Measurements from ENCODE around the gene LONP2. TPM values are rescaled to one million over a fixed set of nuclear protein-coding genes. Genes with fewer than 3 reads are reported as not detected.
"Not testable (repeated sequence)": the region's sequence is repeated elsewhere in the genome, so short reads cannot be mapped to it uniquely, and the experiment has no call there.

Gene LONP2
- polyA plus RNA-seq, 4 donors, result 18.1 to 48.3 (median 27.4) TPM

DNA sequence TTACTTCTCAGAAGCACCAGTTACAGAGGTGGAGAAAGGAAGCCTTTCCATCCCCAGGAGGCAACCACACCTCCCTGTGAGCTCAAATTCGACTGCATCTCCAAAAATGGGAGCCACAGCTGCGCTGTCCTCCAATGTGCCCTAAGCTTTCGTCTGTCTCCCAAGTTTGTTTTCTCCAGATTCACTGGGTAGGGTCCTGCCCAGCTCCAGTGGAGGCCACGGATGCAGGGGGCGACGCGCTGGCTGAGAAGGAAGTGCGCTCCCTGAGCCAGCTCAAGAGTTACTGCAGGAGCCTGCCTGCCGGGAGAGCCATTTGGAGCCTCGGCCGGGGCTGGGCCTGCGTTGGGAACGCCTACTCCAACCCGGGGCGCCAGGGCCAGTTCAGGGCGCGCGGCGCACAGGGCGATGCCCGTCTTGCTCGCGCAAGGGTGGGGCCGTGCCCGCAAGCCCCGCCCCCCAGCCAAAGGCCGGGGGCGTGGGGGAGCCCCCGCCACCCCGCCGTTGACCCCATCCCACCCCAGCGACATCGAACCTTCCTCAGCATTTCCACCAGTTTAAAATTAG lies 121.6 kb downstream of the LONP2 start:
- FAIRE-seq, result no peak
- H3K27ac ChIP-seq (ENCODE audit: low read depth in 1 of 3, low read length in 2 of 3), result peak overlapping the region; percentile 79 to 89 (median 87)
- WGBS, 3 donors, result 2 to 3% (median 3%) methylated on average over 27 to 33 of the region's 33 CpGs
- DNase-seq, result peak; percentile 92 to 95
- peaks cover 0 to 7% (median 0%) of the 10 kb centered on the region in 3 donors for H3K36me3 ChIP-seq (ENCODE audit: control insufficient read depth in 3 of 3, insufficient read depth in 2 of 3, low read depth in 1 of 3, low read length in 3 of 3)
- no peaks in the 10 kb centered on the region for H3K9me3 ChIP-seq (ENCODE audit: control insufficient read depth in 2 of 2, insufficient read depth in 1 of 2, low read depth in 1 of 2, low read length in 1 of 2)
- no peaks in the 10 kb centered on the region for H3K27me3 ChIP-seq (ENCODE audit: control insufficient read depth in 3 of 3, insufficient read depth in 3 of 3, low read length in 3 of 3)
- peak overlapping the region; percentile 50 to 72 (median 64) for H3K4me3 ChIP-seq (ENCODE audit: low read depth in 1 of 3, low read length in 3 of 3)
- peaks cover 8 to 17% (median 12%) of the 10 kb centered on the region in 3 donors for H3K4me1 ChIP-seq (ENCODE audit: control insufficient read depth in 3 of 3, insufficient read depth in 2 of 3, low read depth in 1 of 3, low read length in 2 of 3)

DNA sequence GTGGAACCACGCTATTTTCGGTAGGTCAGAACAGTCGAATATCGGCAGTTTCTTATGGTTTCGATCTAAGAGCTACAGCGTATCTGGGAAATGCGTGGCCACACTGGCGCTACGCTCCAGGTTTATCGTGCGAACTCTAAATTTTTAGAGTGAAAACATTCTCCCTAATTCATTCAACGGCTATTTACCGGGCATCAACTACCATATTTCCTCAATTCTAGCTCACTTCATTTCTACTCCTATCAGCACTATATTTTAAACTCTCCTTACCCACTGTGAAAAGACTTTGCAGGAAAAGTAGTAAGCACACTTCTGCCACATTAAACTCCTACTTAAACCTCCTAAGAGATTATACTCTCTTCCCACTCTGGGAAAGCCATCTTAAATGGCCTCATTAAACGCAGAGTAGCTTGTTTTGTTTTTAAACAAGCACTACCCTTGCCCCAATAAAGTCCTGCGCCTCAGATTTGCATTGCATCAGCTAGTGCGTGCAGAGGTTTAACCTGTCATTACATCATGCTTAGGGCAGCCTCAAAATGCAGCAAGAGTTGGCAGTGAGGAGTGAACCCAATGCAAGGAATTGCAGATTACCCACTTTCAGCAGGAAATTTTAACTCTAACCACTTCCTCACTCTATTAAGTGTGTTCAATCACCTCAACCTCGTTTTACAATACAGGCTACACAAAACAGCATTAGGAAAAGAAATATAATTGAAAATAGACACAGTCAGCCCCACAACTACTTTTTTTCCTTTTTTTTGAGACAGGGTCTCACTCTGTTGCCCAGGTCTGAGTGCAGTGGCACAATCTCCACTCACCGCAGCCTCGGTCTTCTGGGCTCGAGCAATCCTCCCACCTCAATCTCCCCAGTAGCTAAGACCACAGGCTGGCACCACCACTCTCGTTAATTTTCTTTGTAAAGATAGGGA lies 122.3 kb downstream of the LONP2 start:
- Histone ChIP-seq H3K4me3 (ENCODE audit: low read depth in 1 of 3, low read length in 3 of 3) (peak overlapping the region; percentile 50 to 72 (median 64)), H3K9me3 (ENCODE audit: control insufficient read depth in 2 of 2, insufficient read depth in 1 of 2, low read depth in 1 of 2, low read length in 1 of 2) (no peaks in the 10 kb centered on the region), H3K36me3 (ENCODE audit: control insufficient read depth in 3 of 3, insufficient read depth in 2 of 3, low read depth in 1 of 3, low read length in 3 of 3) (peaks cover 0 to 5% (median 0%) of the 10 kb centered on the region in 3 donors), H3K4me1 (ENCODE audit: control insufficient read depth in 3 of 3, insufficient read depth in 2 of 3, low read depth in 1 of 3, low read length in 2 of 3) (peaks cover 8 to 17% (median 12%) of the 10 kb centered on the region in 3 donors), H3K27ac (ENCODE audit: low read depth in 1 of 3, low read length in 2 of 3) (peak overlapping the region; percentile 79 to 89 (median 87)), H3K27me3 (ENCODE audit: control insufficient read depth in 3 of 3, insufficient read depth in 3 of 3, low read length in 3 of 3) (no peaks in the 10 kb centered on the region)
- WGBS, 3 donors, result 13 to 15% (median 15%) methylated on average over 21 of the region's 21 CpGs
- DNase-seq (peak; percentile 76 to 79), FAIRE-seq (no peak)

DNA sequence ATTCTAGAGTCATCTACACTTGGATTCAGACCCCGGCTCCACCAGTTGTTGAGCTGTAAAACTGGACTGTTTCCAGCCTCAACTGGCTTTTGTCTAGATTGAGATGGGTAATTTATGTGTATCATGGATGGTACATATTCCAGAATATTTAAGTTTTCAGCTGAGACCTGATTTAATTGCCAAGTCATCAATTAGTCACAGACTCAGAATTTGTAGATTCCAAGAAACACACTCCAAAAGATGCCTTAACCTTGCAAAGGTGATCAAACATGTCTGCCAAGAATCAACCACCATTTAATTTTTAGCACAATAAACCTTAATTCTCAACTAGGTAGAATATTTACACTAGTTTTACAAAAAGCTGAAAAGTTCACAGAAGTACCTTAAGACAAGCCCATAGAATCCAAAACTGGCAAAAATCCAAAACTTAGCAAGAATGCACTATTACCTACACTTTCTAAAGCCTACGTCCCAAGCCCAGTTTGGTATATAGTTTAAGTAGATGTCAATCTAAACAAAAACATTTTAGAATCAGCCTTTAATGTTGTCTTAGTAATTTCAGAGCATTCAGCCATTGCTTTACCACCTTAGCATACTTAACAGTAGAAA lies 123.4 kb downstream of the LONP2 start:
- H3K4me1 ChIP-seq (ENCODE audit: control insufficient read depth in 3 of 3, insufficient read depth in 2 of 3, low read depth in 1 of 3, low read length in 2 of 3), result peaks cover 8 to 17% (median 13%) of the 10 kb centered on the region in 3 donors
- no peaks in the 10 kb centered on the region for H3K9me3 ChIP-seq (ENCODE audit: control insufficient read depth in 2 of 2, insufficient read depth in 1 of 2, low read depth in 1 of 2, low read length in 1 of 2)
- FAIRE-seq (no peak), DNase-seq (no peak)
- 56 to 66% (median 61%) methylated on average over 2 of the region's 2 CpGs for WGBS, 3 donors
- no peak overlapping the region for H3K27ac ChIP-seq (ENCODE audit: low read depth in 1 of 3, low read length in 2 of 3)
- H3K4me3 ChIP-seq (ENCODE audit: low read depth in 1 of 3, low read length in 3 of 3), result no peak overlapping the region
- H3K27me3 ChIP-seq (ENCODE audit: control insufficient read depth in 3 of 3, insufficient read depth in 3 of 3, low read length in 3 of 3), result no peaks in the 10 kb centered on the region
- H3K36me3 ChIP-seq (ENCODE audit: control insufficient read depth in 3 of 3, insufficient read depth in 2 of 3, low read depth in 1 of 3, low read length in 3 of 3), result no peaks in the 10 kb centered on the region

DNA sequence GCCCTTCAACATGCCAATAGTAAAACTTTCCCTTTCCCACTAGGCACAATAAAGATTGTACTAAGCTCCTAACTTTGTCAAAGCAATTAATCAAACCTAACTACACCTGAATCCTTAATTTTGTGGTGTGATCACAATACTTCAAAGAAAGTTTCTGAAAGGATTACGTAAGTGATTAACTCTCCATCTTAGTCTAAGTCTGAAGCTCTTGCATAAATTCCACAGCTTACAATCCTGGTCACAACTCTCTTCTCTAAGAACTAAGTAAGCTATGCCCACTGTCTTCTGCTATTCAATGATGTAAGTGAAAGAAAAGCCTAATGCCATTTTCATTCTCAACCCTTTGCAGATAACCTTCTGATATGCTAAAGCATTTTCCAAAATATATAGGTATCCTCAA lies 125.7 kb downstream of the LONP2 start:
- Histone ChIP-seq H3K27ac (ENCODE audit: low read depth in 1 of 3, low read length in 2 of 3) (no peak overlapping the region), H3K36me3 (ENCODE audit: control insufficient read depth in 3 of 3, insufficient read depth in 2 of 3, low read depth in 1 of 3, low read length in 3 of 3) (no peaks in the 10 kb centered on the region), H3K27me3 (ENCODE audit: control insufficient read depth in 3 of 3, insufficient read depth in 3 of 3, low read length in 3 of 3) (no peaks in the 10 kb centered on the region), H3K4me3 (ENCODE audit: low read depth in 1 of 3, low read length in 3 of 3) (no peak overlapping the region), H3K9me3 (ENCODE audit: control insufficient read depth in 2 of 2, insufficient read depth in 1 of 2, low read depth in 1 of 2, low read length in 1 of 2) (no peaks in the 10 kb centered on the region), H3K4me1 (ENCODE audit: control insufficient read depth in 3 of 3, insufficient read depth in 2 of 3, low read depth in 1 of 3, low read length in 2 of 3) (peaks cover 8 to 21% (median 17%) of the 10 kb centered on the region in 3 donors)
- 65 to 78% (median 71%) methylated on average over 1 of the region's 1 CpG for WGBS, 3 donors
- no peak for DNase-seq
- FAIRE-seq, result no peak

DNA sequence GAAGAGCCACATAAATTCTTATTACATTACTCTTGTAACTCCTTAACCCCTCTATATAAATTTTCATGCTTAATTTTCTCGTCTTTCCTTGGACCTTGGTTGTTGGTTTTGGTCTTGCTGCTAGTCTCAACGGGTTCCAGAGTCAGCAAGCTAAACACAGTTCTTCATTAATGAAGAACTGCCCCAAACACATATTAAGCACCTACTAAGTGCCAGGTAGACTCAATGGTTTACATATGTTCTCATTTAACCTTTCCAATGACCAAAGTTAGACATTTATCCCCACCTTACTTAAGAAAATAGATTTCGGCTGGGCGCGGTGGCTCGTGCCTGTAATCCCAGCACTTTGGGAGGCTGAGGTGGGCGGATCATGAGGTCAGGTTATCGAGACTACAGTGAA lies 126.1 kb downstream of the LONP2 start:
- no peak overlapping the region for H3K4me3 ChIP-seq (ENCODE audit: low read depth in 1 of 3, low read length in 3 of 3)
- no peaks in the 10 kb centered on the region for H3K27me3 ChIP-seq (ENCODE audit: control insufficient read depth in 3 of 3, insufficient read depth in 3 of 3, low read length in 3 of 3)
- no peak for DNase-seq
- no peaks in the 10 kb centered on the region for H3K9me3 ChIP-seq (ENCODE audit: control insufficient read depth in 2 of 2, insufficient read depth in 1 of 2, low read depth in 1 of 2, low read length in 1 of 2)
- WGBS, 3 donors, result 96% methylated on average over 8 of the region's 8 CpGs
- H3K27ac ChIP-seq (ENCODE audit: low read depth in 1 of 3, low read length in 2 of 3), result no peak overlapping the region
- no peak for FAIRE-seq
- H3K4me1 ChIP-seq (ENCODE audit: control insufficient read depth in 3 of 3, insufficient read depth in 2 of 3, low read depth in 1 of 3, low read length in 2 of 3), result peaks cover 4 to 20% (median 13%) of the 10 kb centered on the region in 3 donors
- no peaks in the 10 kb centered on the region for H3K36me3 ChIP-seq (ENCODE audit: control insufficient read depth in 3 of 3, insufficient read depth in 2 of 3, low read depth in 1 of 3, low read length in 3 of 3)

DNA sequence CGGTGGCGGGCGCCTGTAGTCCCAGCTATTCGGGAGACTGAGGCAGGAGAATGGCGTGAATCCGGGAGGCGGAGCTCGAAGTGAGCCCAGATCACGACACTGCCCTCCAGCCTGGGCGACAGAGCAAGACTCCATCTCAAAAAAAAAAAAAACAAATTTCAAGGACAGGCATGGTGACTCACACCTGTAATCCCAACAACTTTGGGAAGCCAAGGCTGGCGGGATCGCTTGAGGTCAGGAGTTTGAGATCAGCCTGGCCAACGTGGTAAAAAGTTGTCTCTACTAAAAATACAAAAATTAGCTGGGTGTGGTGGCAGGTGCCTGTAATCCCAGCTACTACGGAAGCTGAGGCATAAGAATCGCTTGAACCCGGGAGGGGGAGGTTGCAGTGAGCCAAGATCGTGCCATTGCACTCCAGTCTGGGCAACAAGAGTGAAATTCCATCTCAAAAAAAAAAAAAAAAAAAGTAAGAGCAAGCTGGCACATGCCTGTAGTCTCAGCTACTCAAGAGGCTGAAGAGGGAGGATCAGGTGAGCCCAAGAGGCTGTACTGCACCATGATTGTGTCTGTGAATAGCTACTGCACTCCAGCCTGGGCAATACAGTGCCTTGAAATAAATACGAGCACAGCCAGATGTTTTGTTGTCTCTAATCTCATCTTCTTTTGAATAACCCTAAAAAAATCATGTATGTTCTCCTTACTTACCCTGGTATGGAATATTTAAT lies 126.7 kb downstream of the LONP2 start:
- WGBS, 3 donors, result 90 to 93% (median 92%) methylated on average over 18 of the region's 18 CpGs
- H3K36me3 ChIP-seq (ENCODE audit: control insufficient read depth in 3 of 3, insufficient read depth in 2 of 3, low read depth in 1 of 3, low read length in 3 of 3); FAIRE-seq: not testable (repeated sequence)

DNA sequence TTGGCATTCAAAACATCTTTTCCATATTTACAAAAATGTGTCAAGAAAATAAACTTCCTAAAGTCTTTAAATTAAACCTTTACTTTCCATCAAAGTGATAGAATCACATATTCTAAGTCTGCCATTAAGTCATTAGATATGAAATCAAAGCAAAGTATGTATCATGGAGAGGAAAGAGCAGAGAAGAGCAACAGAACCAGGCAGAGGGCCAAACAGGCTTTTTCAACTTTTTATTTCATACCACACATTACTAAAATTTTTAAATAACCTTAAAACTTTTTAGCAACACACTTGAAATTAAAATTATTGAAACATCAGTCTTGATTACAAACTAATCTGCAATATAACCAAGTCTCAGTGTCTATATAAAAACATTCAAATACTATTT lies 127.3 kb downstream of the LONP2 start:
- DNase-seq (no peak), FAIRE-seq (no peak)
- Histone ChIP-seq H3K36me3 (ENCODE audit: control insufficient read depth in 3 of 3, insufficient read depth in 2 of 3, low read depth in 1 of 3, low read length in 3 of 3) (no peaks in the 10 kb centered on the region), H3K9me3 (ENCODE audit: control insufficient read depth in 2 of 2, insufficient read depth in 1 of 2, low read depth in 1 of 2, low read length in 1 of 2) (no peaks in the 10 kb centered on the region), H3K4me3 (ENCODE audit: low read depth in 1 of 3, low read length in 3 of 3) (no peak overlapping the region), H3K4me1 (ENCODE audit: control insufficient read depth in 3 of 3, insufficient read depth in 2 of 3, low read depth in 1 of 3, low read length in 2 of 3) (peaks cover 0 to 18% (median 6%) of the 10 kb centered on the region in 3 donors), H3K27ac (ENCODE audit: low read depth in 1 of 3, low read length in 2 of 3) (no peak overlapping the region), H3K27me3 (ENCODE audit: control insufficient read depth in 3 of 3, insufficient read depth in 3 of 3, low read length in 3 of 3) (no peaks in the 10 kb centered on the region)

More for the DNA sequence above, 126.7 kb downstream of the LONP2 start:
- H3K27ac ChIP-seq (ENCODE audit: low read depth in 1 of 3, low read length in 2 of 3); DNase-seq; H3K9me3 ChIP-seq (ENCODE audit: control insufficient read depth in 2 of 2, insufficient read depth in 1 of 2, low read depth in 1 of 2, low read length in 1 of 2); H3K27me3 ChIP-seq (ENCODE audit: control insufficient read depth in 3 of 3, insufficient read depth in 3 of 3, low read length in 3 of 3); H3K4me3 ChIP-seq (ENCODE audit: low read depth in 1 of 3, low read length in 3 of 3): not testable (repeated sequence)
- peaks cover 0 to 18% (median 9%) of the 10 kb centered on the region in 3 donors for H3K4me1 ChIP-seq (ENCODE audit: control insufficient read depth in 3 of 3, insufficient read depth in 2 of 3, low read depth in 1 of 3, low read length in 2 of 3)

DNA sequence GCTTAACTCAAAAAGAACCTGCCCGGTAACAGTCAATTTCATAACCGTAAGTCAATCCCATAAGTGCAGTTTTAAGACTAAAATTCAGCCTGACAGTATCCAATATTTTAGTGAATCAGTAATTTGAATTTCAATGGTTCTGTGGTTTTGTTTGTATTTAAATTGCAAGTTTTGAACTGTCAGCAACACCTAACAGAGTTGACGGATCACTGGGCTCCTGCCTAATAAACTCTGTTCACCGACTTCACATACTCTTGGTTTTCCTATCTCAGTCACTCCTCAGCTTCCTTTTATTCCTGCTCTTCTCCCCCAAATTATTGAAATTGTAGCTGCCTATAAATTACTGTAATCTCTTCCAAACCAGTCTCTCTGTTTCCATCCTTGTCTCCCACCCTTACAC lies 128.6 kb downstream of the LONP2 start:
- H3K4me3 ChIP-seq (ENCODE audit: low read depth in 1 of 3, low read length in 3 of 3), result no peak overlapping the region
- no peaks in the 10 kb centered on the region for H3K27me3 ChIP-seq (ENCODE audit: control insufficient read depth in 3 of 3, insufficient read depth in 3 of 3, low read length in 3 of 3)
- H3K9me3 ChIP-seq (ENCODE audit: control insufficient read depth in 2 of 2, insufficient read depth in 1 of 2, low read depth in 1 of 2, low read length in 1 of 2), result no peaks in the 10 kb centered on the region
- WGBS, 3 donors, result 88 to 90% (median 89%) methylated on average over 4 of the region's 4 CpGs
- FAIRE-seq (no peak), DNase-seq (no peak)
- H3K27ac ChIP-seq (ENCODE audit: low read depth in 1 of 3, low read length in 2 of 3), result no peak overlapping the region
- no peaks in the 10 kb centered on the region for H3K36me3 ChIP-seq (ENCODE audit: control insufficient read depth in 3 of 3, insufficient read depth in 2 of 3, low read depth in 1 of 3, low read length in 3 of 3)
- peaks cover 0 to 11% (median 0%) of the 10 kb centered on the region in 3 donors for H3K4me1 ChIP-seq (ENCODE audit: control insufficient read depth in 3 of 3, insufficient read depth in 2 of 3, low read depth in 1 of 3, low read length in 2 of 3)
